ENCODE measurements around the gene SLC39A7. TPM values are rescaled to one million over a fixed set of nuclear protein-coding genes. Genes with fewer than 3 reads are reported as not detected.

The SLC39A7 gene
- total RNA-seq, 5 donors from 2014 or later (not counting 1 experiment from before 2014, with no cell fraction given), result 19.1 to 44.0 (median 41.3) TPM

DNA sequence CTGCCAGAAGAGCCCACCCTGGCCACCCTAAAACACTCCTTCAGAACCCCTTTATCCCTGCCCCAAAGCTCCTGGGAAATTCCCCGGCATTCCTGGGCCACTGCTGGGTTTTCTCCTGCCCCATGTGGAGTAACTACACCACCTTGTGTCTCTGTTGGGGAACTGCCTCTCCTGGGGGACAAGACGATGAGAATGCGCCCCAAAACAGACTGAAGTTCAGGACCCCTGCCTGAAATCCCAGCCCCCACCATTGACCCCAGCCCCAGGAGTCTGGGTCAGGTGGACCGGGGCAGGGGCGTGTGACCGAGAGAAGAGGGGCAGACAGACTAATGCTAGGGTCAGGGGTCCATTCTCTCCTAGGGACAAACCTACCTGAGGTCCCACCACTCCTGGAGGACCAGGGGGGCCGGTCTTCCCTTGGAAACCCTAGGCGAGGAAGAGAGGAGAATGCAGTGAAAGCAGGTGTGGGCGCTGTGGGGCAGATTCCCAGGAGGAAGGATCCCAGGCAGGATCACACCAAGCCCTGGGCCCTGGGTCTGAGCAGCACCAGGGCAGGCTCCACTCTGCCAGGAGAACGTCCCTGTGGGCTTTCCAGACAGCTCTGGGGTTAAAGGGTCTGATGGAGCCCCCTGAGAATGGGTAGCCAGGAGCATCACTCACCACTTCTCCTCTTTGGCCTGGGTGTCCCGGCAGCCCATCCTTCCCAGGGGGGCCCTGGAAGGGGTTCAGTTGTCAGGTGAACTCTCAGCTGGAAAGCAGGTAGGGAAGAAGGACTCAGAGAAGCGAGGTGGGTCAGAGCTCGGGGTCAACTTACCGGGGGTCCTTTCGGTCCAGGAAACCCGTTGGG lies 27.8 kb upstream of the SLC39A7 start:
- POLR2A ChIA-PET, result interaction anchor here in 1 of 2 donors (0.5 to 0.7 kb wide), 2 partner anchors 70 to 1569 kb away, joined by 3 to 6 read pairs; no protein-coding TSS in a partner anchor
- Histone ChIP-seq H3K4me1 (ENCODE audit: control insufficient read depth in 1 of 2, extremely low read depth in 1 of 2, insufficient read depth in 2 of 2, low read length in 2 of 2) (no peaks in the 10 kb centered on the region), H3K27ac (ENCODE audit: low read length) (no peak overlapping the region), H3K9me3 (no peaks in the 10 kb centered on the region), H3K4me3 (ENCODE audit: control insufficient read depth in 1 of 2, extremely low read depth in 1 of 2, low read length in 1 of 2) (no peak overlapping the region), H3K36me3 (ENCODE audit: control insufficient read depth in 2 of 2, extremely low read depth in 1 of 2, insufficient read depth in 1 of 2, low read length in 1 of 2) (no peaks in the 10 kb centered on the region), H3K27me3 (replicated peaks in 1 of 2; ENCODE audit: control insufficient read depth in 2 of 2, extremely low read depth in 1 of 2, insufficient read depth in 2 of 2, low read length in 1 of 2) (peaks cover 0 to 60% of the 10 kb centered on the region in 2 experiments)
- ATAC-seq (replicated peaks in 1 of 4), result peak in 1 of 4 experiments; percentile 32
- peak in 1 of 35 experiments; percentile 29 for DNase-seq
- H3K36me3 Mint-ChIP-seq, result no peaks in the 10 kb centered on the region
- H3K4me1 Mint-ChIP-seq, result peaks cover 0 to 3% (median 0%) of the 10 kb centered on the region in 3 donors
- H3K4me3 Mint-ChIP-seq, result no peak overlapping the region
- peaks cover 3 to 19% of the 10 kb centered on the region in 2 donors for H3K27me3 Mint-ChIP-seq
- WGBS (ENCODE audit: insufficient coverage), result 54% methylated on average over 7 of the region's 16 CpGs
- no peaks in the 10 kb centered on the region for H3K9me3 Mint-ChIP-seq
- CTCF ChIA-PET, result no interaction called here
- H3K27ac Mint-ChIP-seq, result no peak overlapping the region

DNA sequence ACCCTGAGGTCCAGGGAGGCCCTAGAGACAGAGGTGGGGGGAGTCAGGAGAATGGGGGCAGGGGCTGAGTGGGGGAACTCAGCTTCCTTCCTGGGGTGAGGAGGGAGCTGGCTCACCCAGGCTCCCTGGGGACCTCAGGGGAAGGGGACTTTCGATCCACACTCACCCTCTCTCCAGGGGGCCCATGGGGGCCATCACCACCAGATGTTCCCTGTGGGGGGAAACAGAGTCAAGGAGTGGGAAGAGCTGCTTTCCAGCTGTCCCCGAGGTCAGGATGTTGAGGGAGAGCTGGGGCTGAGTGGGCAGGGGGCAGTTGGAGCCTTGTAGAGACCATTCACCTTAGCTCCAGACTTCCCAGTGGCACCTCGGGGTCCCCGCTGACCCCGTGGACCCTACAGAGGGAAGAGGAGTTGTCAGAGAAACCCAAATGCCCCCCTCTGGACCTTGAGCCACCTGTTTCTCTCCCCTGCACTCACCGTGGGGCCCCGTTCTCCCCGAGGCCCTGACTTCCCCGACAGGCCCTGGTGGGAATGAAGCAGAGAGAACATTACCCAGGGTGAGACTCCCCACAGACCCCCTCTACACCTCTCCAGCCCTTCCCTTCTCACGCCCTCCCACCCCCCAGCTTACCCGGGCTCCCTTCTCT lies 27.0 kb upstream of the SLC39A7 start:
- Histone ChIP-seq H3K9me3 (no peaks in the 10 kb centered on the region), H3K27me3 (replicated peaks in 1 of 2; ENCODE audit: control insufficient read depth in 2 of 2, extremely low read depth in 1 of 2, insufficient read depth in 2 of 2, low read length in 1 of 2) (peaks cover 0 to 58% of the 10 kb centered on the region in 2 experiments), H3K36me3 (ENCODE audit: control insufficient read depth in 2 of 2, extremely low read depth in 1 of 2, insufficient read depth in 1 of 2, low read length in 1 of 2) (no peaks in the 10 kb centered on the region), H3K4me1 (ENCODE audit: control insufficient read depth in 1 of 2, extremely low read depth in 1 of 2, insufficient read depth in 2 of 2, low read length in 2 of 2) (no peaks in the 10 kb centered on the region), H3K4me3 (ENCODE audit: control insufficient read depth in 1 of 2, extremely low read depth in 1 of 2, low read length in 1 of 2) (no peak overlapping the region), H3K27ac (ENCODE audit: low read length) (no peak overlapping the region)
- peaks cover 3 to 21% of the 10 kb centered on the region in 2 donors for H3K27me3 Mint-ChIP-seq
- H3K4me3 Mint-ChIP-seq, result no peak overlapping the region
- peak overlapping the region in 1 of 2 donors; percentile 11 for H3K27ac Mint-ChIP-seq
- CTCF ChIA-PET, result no interaction called here
- DNase-seq, result no peak
- POLR2A ChIA-PET, result interaction anchor here in 1 of 2 donors (0.7 kb wide), 1 partner anchor 69 kb away, joined by 3 read pairs; no protein-coding TSS in a partner anchor
- H3K36me3 Mint-ChIP-seq, result no peaks in the 10 kb centered on the region
- 57% methylated on average over 1 of the region's 11 CpGs for WGBS (ENCODE audit: insufficient coverage)
- peaks cover 0 to 3% (median 0%) of the 10 kb centered on the region in 3 donors for H3K4me1 Mint-ChIP-seq
- no peaks in the 10 kb centered on the region for H3K9me3 Mint-ChIP-seq
- no peak for ATAC-seq (replicated peaks in 1 of 4)

- 80% methylated on average over 3 of the region's 4 CpGs for WGBS (ENCODE audit: insufficient coverage)
- no peaks in the 10 kb centered on the region for H3K36me3 Mint-ChIP-seq
- no peak for DNase-seq
Measured at GRCh38 chr6:33174784-33175183, 25.9 kb upstream of the SLC39A7 start.

GRCh38 chr6:33175436-33176069 lies 25.1 kb upstream of the SLC39A7 start:
- Histone ChIP-seq H3K9me3 (no peaks in the 10 kb centered on the region), H3K4me1 (ENCODE audit: control insufficient read depth in 1 of 2, extremely low read depth in 1 of 2, insufficient read depth in 2 of 2, low read length in 2 of 2) (no peaks in the 10 kb centered on the region), H3K4me3 (ENCODE audit: control insufficient read depth in 1 of 2, extremely low read depth in 1 of 2, low read length in 1 of 2) (no peak overlapping the region), H3K27me3 (replicated peaks in 1 of 2; ENCODE audit: control insufficient read depth in 2 of 2, extremely low read depth in 1 of 2, insufficient read depth in 2 of 2, low read length in 1 of 2) (peaks cover 0 to 57% of the 10 kb centered on the region in 2 experiments), H3K36me3 (ENCODE audit: control insufficient read depth in 2 of 2, extremely low read depth in 1 of 2, insufficient read depth in 1 of 2, low read length in 1 of 2) (no peaks in the 10 kb centered on the region), H3K27ac (ENCODE audit: low read length) (no peak overlapping the region)
- no peaks in the 10 kb centered on the region for H3K36me3 Mint-ChIP-seq
- ChIA-PET CTCF (no interaction called here), POLR2A (interaction anchor here in 1 of 2 donors (0.6 kb wide), 1 partner anchor 1277 kb away, joined by 4 read pairs; no protein-coding TSS in a partner anchor)
- peaks cover 3 to 21% of the 10 kb centered on the region in 2 donors for H3K27me3 Mint-ChIP-seq
- WGBS (ENCODE audit: insufficient coverage), result 87% methylated on average over 6 of the region's 10 CpGs
- no peak overlapping the region for H3K4me3 Mint-ChIP-seq
- DNase-seq, result no peak
- no peak overlapping the region for H3K27ac Mint-ChIP-seq
- H3K9me3 Mint-ChIP-seq, result no peaks in the 10 kb centered on the region
- H3K4me1 Mint-ChIP-seq, result no peaks in the 10 kb centered on the region
- no peak for ATAC-seq (replicated peaks in 1 of 4)

More at GRCh38 chr6:33174784-33175183, 25.9 kb upstream of the SLC39A7 start:
- ChIA-PET CTCF (no interaction called here), POLR2A (no interaction called here)
- ATAC-seq (replicated peaks in 1 of 4), result no peak
- no peak overlapping the region for H3K27ac ChIP-seq (ENCODE audit: low read length)
- H3K4me3 Mint-ChIP-seq, result no peak overlapping the region
- peaks cover 3 to 21% of the 10 kb centered on the region in 2 donors for H3K27me3 Mint-ChIP-seq
- no peak overlapping the region for H3K27ac Mint-ChIP-seq
- H3K4me1 Mint-ChIP-seq, result peaks cover 0 to 3% (median 0%) of the 10 kb centered on the region in 3 donors
- H3K36me3 ChIP-seq (ENCODE audit: control insufficient read depth in 2 of 2, extremely low read depth in 1 of 2, insufficient read depth in 1 of 2, low read length in 1 of 2), result no peaks in the 10 kb centered on the region
- no peaks in the 10 kb centered on the region for H3K4me1 ChIP-seq (ENCODE audit: control insufficient read depth in 1 of 2, extremely low read depth in 1 of 2, insufficient read depth in 2 of 2, low read length in 2 of 2)
- peaks cover 0 to 57% of the 10 kb centered on the region in 2 experiments for H3K27me3 ChIP-seq (replicated peaks in 1 of 2; ENCODE audit: control insufficient read depth in 2 of 2, extremely low read depth in 1 of 2, insufficient read depth in 2 of 2, low read length in 1 of 2)
- no peaks in the 10 kb centered on the region for H3K9me3 ChIP-seq
- no peaks in the 10 kb centered on the region for H3K9me3 Mint-ChIP-seq
- H3K4me3 ChIP-seq (ENCODE audit: control insufficient read depth in 1 of 2, extremely low read depth in 1 of 2, low read length in 1 of 2), result no peak overlapping the region

DNA sequence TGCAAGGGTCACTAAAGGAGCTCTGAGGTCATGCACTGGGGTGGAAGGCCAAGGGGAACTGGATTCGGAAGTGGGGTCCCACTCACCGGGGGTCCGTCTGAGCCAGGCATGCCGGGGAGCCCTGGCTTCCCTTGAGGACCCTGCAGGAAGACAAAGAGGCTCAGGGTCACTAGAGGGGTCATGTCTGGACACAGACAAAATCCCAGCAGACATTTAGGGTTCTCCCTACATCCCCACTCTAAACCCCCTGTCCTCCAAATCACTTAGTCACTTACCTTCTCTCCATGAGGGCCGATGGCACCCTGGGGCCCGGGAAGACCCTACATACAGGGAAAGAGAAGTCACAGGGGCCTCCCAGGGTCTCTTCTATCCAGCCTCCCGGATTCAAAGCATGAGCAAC lies 23.8 kb upstream of the SLC39A7 start:
- ATAC-seq (replicated peaks in 1 of 4) (no peak), DNase-seq (no peak)
- no peaks in the 10 kb centered on the region for H3K9me3 Mint-ChIP-seq
- Histone ChIP-seq H3K4me3 (ENCODE audit: control insufficient read depth in 1 of 2, extremely low read depth in 1 of 2, low read length in 1 of 2) (no peak overlapping the region), H3K9me3 (no peaks in the 10 kb centered on the region), H3K4me1 (ENCODE audit: control insufficient read depth in 1 of 2, extremely low read depth in 1 of 2, insufficient read depth in 2 of 2, low read length in 2 of 2) (no peaks in the 10 kb centered on the region), H3K36me3 (ENCODE audit: control insufficient read depth in 2 of 2, extremely low read depth in 1 of 2, insufficient read depth in 1 of 2, low read length in 1 of 2) (no peaks in the 10 kb centered on the region), H3K27ac (ENCODE audit: low read length) (no peak overlapping the region), H3K27me3 (replicated peaks in 1 of 2; ENCODE audit: control insufficient read depth in 2 of 2, extremely low read depth in 1 of 2, insufficient read depth in 2 of 2, low read length in 1 of 2) (peaks cover 0 to 54% of the 10 kb centered on the region in 2 experiments)
- no peak overlapping the region for H3K4me3 Mint-ChIP-seq
- H3K27me3 Mint-ChIP-seq, result peaks cover 3 to 21% of the 10 kb centered on the region in 2 donors
- no peak overlapping the region for H3K27ac Mint-ChIP-seq
- ChIA-PET CTCF (no interaction called here), POLR2A (no interaction called here)
- WGBS (ENCODE audit: insufficient coverage), result 91% methylated on average over 6 of the region's 7 CpGs
- no peaks in the 10 kb centered on the region for H3K36me3 Mint-ChIP-seq
- no peaks in the 10 kb centered on the region for H3K4me1 Mint-ChIP-seq
